C4-2B (cell line): ENCODE data around the gene EFHD2.

Experiments
- CTCF ChIP-seq: fragments of 450-650 bp; conservative IDR thresholded peaks from 2 replicates; pipeline ENCODE4 v1.5.1; 2017; ENCODE audit warnings: mild to moderate bottlenecking
- ZFX ChIP-seq: fragments of 450-650 bp; IDR thresholded peaks from 2 replicates; pipeline ENCODE4 v1.6.1; 2017

- TF ChIP-seq CTCF (no peak), ZFX (no peak)
Measured at GRCh38 chr1:15441247-15441646, 31.6 kb downstream of the EFHD2 start.
